Measurements from ENCODE around the gene ZNF84.

- TF ChIP-seq, protein P1, sequence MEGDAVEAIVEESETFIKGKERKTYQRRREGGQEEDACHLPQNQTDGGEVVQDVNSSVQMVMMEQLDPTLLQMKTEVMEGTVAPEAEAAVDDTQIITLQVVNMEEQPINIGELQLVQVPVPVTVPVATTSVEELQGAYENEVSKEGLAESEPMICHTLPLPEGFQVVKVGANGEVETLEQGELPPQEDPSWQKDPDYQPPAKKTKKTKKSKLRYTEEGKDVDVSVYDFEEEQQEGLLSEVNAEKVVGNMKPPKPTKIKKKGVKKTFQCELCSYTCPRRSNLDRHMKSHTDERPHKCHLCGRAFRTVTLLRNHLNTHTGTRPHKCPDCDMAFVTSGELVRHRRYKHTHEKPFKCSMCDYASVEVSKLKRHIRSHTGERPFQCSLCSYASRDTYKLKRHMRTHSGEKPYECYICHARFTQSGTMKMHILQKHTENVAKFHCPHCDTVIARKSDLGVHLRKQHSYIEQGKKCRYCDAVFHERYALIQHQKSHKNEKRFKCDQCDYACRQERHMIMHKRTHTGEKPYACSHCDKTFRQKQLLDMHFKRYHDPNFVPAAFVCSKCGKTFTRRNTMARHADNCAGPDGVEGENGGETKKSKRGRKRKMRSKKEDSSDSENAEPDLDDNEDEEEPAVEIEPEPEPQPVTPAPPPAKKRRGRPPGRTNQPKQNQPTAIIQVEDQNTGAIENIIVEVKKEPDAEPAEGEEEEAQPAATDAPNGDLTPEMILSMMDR (IDR thresholded peaks at IDR 0.05 in 2 of 3, conservative IDR thresholded peaks at IDR 0.05 in 1 of 3; ENCODE audit: control insufficient read depth in 2 of 3, extremely low read depth in 1 of 3, insufficient read depth in 1 of 3, low read depth in 3 of 3, low read length in 3 of 3): no peak
- no peak for TF ChIP-seq EP300 (IDR thresholded peaks at IDR 0.05; ENCODE audit: borderline replicate concordance in 1 of 2, control insufficient read depth in 1 of 2, low read depth in 2 of 2, low read length in 2 of 2)
- no peak for TF ChIP-seq FOXK2 (IDR thresholded peaks at IDR 0.05)
- TF ChIP-seq REST (IDR thresholded peaks at IDR 0.05; ENCODE audit: low read depth, low read length): no peak
- no peak; the same call in 1 of the 2 replicates for TF ChIP-seq POLR2A (IDR thresholded peaks at IDR 0.05; ENCODE audit: low read depth, low read length)
- TF ChIP-seq EZH2 (IDR thresholded peaks at IDR 0.05; ENCODE audit: borderline replicate concordance, control insufficient read depth, low read depth, low read length): no peak
- no peak for TF ChIP-seq SPI1 (IDR thresholded peaks at IDR 0.05; ENCODE audit: borderline replicate concordance, insufficient read depth, low read depth, low read length)
- TF ChIP-seq PAX8 (IDR thresholded peaks at IDR 0.05): no peak
- no peak for TF ChIP-seq RB1 (IDR thresholded peaks at IDR 0.05; ENCODE audit: borderline replicate concordance)
- no peak for TF ChIP-seq MEF2A (IDR thresholded peaks at IDR 0.05; ENCODE audit: insufficient read depth, low read depth, low read length)
These were observed 44.0 kb downstream of the ZNF84 start for GRCh38 chr12:133081159-133081780.
